Measurements from ENCODE around the gene TEAD1.

The TEAD1 gene

DNA sequence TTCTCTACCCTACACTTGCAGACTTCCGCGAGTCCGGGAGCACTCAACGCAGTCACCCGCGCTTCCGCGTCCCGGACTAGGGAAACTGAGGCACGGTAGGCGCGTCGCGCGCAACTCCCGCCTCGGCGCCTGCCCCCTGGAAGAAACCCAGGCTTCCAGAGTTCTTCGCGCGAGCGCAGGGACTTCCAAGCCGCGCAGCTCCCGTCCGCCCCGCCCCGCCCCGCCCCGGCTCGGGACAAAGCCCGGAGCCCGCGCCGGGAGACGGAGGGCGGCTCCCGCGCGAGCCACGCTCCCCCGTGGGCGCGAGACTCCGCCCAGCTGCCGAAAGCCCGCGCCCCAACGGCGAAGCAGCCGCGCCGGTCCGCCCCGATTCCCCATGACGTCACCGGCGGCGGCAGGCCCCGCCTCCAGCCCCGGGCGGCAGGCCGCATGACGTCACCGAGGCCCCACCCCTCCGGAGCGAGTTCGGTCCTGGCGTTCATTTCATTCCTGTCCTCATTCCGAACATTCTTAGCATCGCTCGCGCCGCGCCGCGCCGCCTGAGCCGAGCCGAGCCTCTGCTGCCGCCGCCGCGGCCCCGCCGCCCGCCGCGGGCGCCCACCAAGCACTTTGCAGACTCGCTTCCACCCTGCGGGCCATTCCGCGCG, at the start of gene TEAD1:
TSS of gene TEAD1 (plus strand) at position 498 of the 647 bp plus-strand sequence.
- DNase-seq: peak; percentile 97

DNA sequence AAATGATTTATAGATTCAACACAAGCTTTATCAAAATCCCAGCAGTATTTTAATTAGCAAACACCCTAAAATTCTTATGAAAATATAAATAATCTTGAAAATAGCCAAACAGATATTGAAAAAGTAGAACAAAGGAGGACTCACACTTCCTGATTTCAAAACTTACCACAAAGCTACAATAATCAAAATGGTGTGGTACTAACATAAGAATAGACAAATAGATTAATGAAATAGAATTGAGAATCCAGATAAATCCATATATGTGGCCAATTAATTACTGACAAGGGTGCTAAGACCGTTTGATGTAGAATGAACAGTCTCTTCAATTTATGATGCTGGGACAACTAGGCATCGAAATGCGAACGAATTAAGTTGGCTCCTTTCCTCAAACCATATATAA, 49.6 kb upstream of the TEAD1 start:
- no peak for DNase-seq

DNA sequence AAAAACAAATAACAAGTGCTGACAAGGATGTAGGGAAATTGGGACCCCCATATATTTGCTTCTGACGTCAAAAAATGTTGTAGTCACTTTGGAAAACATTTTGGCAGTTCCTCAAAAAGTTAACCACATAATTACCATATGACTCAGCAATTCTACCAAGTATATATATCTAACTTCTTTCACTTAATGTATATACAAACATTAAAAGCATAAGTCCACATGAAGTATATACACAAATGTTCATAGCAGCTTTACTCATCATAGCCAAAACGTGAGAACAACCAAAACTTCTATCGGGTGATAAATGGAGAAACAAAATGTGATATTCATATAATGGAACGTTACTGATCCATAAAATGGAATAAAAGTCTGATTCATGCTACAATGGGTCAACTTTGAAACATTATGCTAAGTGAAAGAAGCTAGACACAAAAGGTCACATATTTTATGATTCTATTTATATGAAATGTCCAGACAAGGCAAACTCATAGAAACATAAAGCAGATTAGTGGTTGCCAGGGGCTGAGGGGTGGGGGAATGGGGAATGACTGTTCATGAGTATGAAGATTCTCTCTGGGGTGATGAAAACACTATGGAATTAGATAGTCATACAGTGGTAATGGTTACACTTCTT, 48.7 kb upstream of the TEAD1 start:
- DNase-seq: no peak

DNA sequence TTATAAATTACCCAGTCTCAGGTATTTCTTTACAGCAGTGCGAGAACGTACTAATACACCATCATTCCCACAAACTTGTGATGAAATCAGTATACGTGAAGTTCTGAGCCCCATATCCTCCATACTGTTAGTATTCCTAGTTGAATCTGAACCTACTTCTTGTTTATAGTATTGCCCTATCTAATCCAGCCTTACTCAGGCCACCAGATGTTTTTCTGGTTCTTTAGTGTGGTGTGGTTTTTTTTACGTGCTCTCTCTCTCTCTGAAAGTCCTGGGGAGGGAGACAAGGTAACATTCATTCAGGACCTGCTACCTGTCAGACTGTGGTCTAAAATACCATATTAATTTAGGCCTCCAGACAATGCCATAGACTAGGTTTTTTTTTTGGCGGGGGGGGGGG, 47.6 kb upstream of the TEAD1 start:
- DNase-seq: no peak

DNA sequence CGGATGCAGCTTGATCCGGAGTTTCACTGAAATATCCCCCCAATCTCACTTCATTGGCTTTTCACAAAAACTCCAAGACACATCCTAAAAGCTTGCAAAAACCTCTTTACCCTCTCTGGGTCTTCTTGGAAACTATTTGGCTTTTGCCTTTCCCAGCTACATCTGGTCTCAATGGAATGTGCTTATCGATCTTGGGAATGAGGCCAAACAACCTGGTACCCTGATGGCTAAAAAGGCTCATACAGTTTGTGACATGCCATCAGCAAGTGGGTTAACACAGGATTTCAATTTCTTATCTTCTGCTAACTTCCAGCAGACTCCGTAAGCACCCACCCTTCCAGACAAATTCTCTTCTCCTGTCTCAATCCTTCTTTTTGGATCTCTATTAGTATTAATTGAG, 45.9 kb upstream of the TEAD1 start:
- DNase-seq: no peak

DNA sequence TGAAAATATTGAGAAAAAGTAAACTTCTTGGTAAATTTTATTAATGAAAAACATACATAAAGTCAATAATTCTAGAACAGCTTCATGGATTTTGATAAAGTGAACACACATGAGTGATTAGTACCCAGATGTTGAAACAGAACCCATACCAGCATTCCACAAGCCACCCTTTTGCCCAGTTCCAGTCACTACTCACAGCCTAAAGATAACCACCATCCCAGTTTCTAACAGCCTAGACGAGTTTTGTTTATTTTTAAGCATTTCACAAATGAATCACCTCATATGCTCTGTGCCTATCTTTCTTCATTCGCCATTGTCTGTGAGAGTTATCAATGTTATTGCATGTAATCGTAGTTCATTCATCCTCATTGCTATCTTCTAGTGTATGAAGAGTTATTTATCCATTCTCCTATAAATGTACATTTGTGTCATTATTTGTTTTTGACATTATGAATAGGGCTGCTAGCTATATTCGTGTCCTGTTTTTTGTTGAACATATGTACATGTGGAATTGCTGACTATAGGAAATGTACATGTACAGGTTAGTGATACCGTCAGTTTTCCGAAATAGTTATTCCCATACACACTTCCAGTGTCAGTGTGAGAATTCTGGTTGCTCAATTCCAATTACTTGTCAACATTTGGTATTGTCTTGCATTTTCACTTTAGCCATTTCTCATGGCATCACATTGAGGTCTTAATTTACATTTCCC, 44.5 kb upstream of the TEAD1 start:
- DNase-seq: no peak

DNA sequence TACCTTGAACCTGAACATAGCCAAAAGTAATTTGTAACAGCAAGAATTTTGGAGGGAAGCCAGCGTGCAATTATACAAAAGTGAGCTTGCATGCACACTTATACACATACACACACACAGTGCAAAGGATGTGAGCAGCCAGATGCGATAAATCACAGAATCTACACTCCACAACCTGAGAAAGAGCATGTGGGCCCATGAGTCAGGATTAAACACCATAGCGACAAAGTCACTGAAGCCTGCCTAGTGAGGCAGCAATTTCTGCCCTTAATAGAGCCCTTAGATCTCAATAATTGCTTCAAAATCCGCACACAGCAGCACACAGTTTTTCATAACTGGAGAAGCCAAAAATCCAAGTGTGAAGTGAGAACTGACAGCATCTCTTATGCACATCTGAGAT, 42.6 kb upstream of the TEAD1 start:
- no peak for DNase-seq

DNA sequence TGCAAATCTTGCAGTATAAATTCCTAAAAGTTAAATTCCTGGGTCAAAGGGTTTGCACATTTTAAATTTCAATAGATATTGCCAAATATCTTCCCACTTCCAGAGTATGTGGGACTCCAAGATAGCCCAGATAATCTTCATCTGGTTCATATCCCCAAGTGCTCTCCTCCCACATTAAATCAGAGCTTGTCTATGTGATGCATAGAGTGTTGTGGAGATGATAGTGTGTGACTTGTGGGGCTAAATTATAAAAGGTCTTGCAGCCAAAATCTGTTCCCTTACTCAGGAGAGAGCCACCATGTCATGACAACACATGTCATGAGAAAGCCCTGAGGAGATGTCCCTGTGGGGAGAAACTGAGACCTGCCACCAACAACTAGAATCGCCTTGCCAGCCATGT, 39.9 kb upstream of the TEAD1 start:
- DNase-seq: no peak

DNA sequence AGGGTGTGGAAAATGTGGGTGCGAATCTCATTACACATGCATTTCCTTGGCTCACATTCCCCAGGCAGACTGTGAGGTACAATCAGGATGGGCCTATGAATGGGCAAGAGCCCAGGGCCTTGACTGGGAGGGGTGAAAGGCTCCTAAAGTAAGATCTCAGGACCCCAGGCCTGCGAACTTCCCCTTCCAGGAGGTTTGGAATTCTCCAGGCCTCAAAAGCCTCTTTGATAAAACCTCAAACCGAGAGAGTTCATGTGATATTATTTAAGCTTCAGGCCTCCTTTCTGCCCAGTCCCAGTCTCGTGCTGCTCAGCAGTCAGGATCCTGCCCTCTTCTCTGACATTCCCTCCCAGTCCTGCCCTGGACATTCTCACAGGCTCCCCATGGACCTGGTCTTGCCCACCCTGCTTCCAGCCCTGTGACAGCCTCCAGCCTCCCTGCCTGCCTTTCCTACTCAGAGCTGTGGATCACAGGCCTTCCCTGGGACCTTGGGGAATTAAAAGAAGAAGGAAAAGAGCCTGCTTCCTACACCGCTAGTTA, 37.3 kb upstream of the TEAD1 start:
- no peak for DNase-seq

DNA sequence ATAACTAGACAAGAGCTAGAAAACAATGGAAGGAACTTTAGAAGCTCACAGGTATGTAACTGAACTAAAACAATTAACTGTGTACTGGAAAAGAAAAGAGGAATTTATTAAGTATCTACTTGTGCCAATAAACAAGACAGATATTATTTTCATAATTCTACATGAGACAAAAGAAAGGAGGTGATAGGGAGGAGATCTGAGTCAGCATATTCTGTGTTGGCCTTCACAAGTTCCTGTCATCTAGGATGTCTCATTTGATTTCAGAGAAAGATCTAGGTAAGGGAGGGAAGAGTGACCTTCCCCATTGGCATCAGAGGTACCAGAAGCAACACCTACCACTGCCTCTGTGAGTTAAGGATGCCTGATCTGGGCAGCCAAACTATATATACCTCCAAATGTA, 34.8 kb upstream of the TEAD1 start:
- no peak for DNase-seq

DNA sequence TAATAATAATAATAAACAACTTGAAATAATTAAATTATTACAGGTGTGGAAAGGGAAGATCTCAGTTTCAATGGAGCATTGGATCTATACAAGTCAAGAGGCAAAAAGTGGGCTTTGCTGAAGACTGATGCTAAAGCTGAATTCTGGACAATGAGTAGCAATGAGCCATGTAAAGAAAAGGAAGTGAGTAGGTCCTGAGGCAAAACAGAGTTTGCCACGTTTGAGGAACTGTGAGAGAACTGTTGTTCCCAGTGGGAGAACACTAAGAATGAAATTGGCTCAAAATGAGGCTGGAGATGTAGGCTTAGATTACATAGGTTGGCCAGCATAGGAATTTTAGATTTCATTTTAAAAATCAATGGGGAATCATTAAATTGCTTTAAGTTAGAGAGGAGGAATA, 33.9 kb upstream of the TEAD1 start:
- no peak for DNase-seq

DNA sequence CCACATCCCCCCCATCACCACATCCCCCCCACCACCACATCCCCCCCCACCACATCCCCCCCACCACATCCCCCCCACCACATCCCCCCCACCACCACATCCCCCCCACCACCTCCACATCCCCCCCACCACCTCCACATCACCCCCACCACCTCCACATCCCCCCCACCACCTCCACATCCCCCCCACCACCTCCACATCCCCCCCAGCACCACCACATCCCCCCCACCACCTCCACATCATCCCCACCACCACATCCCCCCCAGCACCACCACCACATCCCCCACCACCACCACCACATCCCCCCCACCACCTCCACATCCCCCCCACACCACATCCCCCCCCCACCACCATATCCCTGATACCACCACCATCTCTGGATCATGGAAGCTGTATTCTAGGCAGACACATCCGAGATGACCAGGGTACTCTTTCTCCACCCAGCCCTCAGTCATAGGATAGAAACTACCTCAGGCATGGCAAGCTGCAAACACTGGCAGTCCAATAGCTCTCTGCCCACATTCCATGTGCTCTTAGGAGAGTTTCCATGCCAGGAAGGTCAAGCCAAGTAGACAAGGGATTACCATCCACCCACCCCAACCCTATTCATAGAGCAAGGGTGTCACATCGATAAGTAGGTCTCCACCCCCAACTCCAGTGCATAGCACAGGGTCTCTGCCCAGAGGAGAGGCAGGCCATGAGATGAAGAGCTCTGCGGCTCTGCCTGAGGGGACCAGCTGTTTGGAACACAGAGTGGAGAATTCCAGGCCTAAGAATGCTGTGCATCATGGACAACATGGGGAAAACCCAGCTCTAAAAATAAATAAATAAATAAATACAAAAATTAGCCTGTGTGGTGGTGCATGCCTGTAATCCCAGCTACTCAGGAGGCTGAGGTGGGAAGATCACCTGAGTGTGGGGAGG, 33.0 kb upstream of the TEAD1 start:
- no peak for DNase-seq

DNA sequence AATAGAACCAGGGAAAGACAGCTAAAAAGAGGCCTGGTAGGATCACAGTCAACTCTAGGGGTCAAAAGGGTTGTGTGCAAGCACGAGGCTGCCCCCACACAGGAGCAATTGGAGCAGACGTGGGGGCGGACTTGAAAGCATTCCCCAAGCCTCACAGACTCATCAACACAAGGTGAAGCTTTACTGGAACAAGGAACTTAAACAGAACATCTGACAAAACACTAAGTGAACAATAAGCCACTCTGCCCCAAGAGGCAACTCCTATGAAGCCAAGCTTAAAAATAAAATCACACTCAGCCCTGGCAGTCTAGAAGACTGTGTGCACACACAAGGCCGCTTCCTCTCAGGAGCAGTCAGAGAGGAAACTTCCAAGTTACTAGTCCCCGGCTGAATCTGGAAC, 32.2 kb upstream of the TEAD1 start:
- no peak for DNase-seq

DNA sequence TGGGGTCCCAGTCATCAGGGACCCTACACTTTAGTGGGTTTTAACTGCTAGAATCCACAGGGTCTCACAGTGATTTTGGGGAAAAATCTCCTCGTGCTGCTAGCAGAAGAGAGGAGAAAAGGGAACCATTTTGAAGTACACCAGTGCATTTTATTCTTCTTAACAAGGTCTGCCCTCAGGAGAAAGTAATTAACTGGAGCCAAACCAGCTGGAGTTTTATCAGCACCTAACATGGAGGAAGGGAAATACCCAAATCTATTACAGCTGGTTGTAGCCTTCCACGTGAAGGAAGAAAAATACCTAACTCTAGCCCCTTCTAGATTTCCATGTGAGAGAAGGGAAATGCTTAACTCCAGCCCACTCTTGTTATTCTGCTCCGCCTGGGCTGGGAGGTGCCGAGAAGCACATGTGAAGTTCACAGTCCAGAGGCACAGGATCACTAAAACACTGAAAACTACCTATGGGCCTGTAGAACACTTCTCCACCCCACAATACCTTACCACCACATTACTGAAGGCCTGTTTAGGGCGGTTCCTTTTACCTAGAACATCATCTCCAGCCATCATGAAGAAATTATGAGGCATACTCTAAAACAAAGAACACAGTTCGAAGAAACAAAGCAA, 31.3 kb upstream of the TEAD1 start:
- no peak for DNase-seq

DNA sequence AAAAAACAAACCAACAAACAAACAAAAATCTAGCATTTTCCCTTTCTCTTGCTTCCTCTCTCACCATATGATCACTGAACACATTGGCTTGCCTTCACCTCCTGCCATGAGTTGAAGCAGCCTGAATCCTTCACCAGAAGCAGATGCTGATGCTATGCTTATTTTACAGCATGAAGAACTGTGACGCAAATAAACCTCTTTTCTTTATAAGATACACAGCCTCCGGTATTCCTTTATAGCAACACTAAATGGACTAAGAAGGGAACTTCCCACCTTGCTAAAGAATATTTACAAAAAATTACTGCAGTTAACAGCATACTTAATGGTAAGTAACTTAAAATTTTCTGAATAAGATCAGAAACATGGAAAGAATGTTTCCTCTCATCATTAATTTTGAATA, 27.7 kb upstream of the TEAD1 start:
- no peak for DNase-seq

DNA sequence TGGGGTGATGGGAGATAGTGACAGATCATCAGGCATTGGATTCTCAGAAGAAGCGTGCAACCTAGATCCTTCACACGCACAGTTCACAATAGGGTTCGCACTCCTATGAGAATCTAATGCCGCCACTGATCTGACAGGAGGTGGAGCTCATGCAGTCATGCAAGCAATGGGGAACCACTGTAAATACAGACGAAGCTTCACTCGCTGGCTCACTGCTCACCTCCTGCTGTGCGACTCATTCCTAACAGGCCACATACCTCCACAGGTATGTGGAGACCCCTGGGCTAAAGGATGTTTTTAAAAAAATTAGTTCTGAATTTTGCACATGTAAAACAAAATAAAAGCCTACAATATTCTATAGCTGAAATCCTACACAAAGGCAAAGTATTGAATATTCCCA, 20.5 kb upstream of the TEAD1 start:
- no peak for DNase-seq

DNA sequence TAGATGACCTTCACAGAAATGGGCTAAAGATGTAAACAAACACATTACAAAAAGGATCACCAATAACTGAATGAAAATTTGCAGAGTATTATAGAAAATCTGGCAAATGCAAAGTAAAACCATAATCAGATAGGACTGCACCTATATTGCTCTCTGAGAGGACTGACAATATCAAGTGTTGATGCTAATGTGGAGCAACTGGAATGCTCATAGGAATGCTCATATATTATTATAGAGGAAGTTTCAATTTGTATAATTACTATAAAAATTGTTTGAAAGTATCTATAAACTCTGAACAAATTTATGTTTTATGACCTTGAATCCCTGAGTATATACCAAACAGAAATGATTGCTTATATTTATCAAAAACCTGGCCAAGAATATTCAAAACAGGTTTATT, 18.4 kb upstream of the TEAD1 start:
- DNase-seq: peak; percentile 13

DNA sequence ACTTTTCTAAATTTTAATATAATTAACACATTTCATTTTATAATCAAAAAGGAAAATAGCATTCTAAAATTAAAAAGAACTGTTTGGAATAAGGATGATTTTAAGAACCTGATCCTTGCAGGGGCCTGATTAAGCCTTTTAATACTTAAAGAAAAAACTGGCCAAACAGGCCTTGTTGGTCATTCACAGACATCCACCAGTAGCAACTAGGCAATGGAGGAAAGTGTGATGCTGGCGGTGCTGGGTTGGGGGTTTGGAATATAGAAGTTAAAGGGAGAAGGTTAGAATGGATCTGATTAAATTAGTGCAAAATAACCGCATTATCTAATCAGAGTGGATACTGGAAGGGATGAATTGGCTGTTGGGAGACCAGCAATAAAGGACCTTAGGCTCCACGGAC, 16.9 kb upstream of the TEAD1 start:
- no peak for DNase-seq

DNA sequence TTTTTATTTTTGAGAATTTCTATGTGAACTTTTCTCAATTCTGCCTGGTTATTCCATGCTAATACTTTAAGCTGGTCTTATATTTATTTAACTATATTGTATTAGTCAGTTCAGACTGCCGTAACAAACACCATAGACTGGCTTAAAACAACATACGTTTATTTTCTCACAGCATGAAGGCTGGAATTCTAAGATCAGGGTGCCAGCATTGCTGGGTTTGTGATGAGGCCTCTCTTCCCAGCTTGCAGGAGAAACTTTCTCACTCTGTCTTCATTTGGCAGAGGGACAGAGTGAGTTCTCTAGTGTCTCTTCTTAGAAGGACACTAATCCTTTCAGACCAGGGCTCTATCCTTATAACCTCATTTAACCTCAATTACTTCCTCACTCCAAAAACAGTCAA, 16.2 kb upstream of the TEAD1 start:
- DNase-seq: no peak

DNA sequence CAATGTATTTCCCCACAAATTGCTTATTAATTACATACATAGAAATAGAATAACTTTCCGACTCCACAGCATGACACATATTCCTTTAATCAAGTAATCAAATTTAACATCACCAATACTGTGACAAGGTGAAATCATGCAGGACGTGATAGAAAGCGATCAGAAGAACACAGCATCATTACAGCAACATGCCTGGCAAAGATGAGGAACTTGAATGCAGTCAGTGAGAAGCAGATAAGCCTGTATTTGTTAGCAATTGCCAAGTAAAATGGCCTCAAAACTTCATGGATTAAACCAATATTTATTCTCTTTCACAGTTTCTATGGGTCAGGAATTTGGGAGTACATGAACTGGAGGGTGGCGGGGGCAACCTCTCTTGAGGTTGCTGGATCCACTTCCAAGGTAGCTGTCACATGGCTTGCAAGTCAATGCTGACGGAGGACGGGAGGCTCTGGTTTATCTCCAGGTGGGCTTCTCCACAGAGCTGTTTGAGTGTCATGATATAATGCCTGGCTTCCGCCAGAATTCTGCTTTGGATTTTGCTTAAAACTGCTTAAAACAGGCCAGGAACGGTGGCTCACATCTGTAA, 12.0 kb upstream of the TEAD1 start:
- no peak for DNase-seq

DNA sequence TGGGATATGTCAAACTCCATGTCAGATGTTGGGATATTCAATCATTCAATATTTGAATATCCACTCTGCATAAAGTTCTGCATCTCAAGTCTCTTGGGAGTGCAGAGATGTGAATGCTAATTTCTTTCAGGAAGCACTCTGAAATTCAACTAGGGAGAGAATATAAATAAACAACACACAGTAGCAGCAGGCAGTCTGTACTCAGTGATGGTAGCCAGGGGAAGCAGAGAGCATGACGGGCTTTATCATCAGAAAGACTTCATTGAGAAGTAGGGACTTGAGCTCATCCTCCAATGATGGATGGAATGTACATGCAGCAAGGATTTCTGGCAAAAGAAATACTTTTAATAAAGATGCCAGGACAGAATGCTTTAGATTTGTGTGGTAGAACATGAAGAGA, 9.8 kb upstream of the TEAD1 start:
- no peak for DNase-seq

DNA sequence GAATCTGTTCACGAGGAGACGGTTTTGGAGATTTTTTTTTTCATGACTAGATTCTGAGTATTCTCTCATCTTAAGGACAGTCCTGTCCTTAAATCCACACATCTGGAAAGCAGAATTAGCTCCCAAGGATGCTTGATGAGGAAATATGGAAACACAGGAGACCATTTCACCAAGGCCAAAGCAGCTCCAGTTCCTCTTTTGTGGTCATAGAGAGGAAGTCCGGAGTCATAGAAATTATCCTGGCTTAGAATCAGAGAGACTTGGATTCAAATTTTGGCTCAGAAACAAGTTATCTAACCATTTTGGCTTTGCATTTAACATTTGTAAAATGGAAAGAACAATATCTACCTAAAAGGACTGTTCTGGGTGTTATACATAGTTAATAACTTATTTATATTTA, 7.3 kb upstream of the TEAD1 start:
- no peak for DNase-seq
